Measurements from ENCODE around the gene TNNT1. TPM values are rescaled to one million over a fixed set of nuclear protein-coding genes. Genes with fewer than 3 reads are reported as not detected.
"Not testable (repeated sequence)": the region's sequence is repeated elsewhere in the genome, so short reads cannot be mapped to it uniquely, and the experiment has no call there.

Gene TNNT1
- total RNA-seq, 1 donor from 2014 or later, result 50.2 TPM

- intact Hi-C loops (cut with micrococcal nuclease), result no loop called here
- DNase-seq (no peak), ATAC-seq (no peak)
Observed at GRCh38 chr19:55172741-55173140, 23.7 kb upstream of the TNNT1 start.

- ATAC-seq; DNase-seq; intact Hi-C loops (cut with micrococcal nuclease): not testable (repeated sequence)
Observed at GRCh38 chr19:55172318-55172717, 23.3 kb upstream of the TNNT1 start.

GRCh38 chr19:55171440-55171839 is 22.4 kb upstream of the TNNT1 start:
- ATAC-seq, result no peak
- no peak for DNase-seq
- intact Hi-C loops (cut with micrococcal nuclease), result no loop called here

GRCh38 chr19:55169136-55169535 is 20.1 kb upstream of the TNNT1 start:
- intact Hi-C loops (cut with micrococcal nuclease), result no loop called here
- DNase-seq (peak; percentile 0), ATAC-seq (no peak)

GRCh38 chr19:55166530-55167268 is 17.7 kb upstream of the TNNT1 start, which contains the start of gene DNAAF3:
Gene DNAAF3 (minus strand): TSS chr19:55166613. CDS start chr19:55166413, 200 bp downstream.
- ATAC-seq (peak; percentile 96), DNase-seq (peak; percentile 94)
- intact Hi-C loops (cut with micrococcal nuclease), result no loop called here

GRCh38 chr19:55165952-55166529 is 17.0 kb upstream of the TNNT1 start:
- DNase-seq, result peak; percentile 73
- ATAC-seq, result peak; percentile 77
- intact Hi-C loops (cut with micrococcal nuclease), result no loop called here

- DNase-seq, result no peak
- intact Hi-C loops (cut with micrococcal nuclease), result no loop called here
- no peak for ATAC-seq
Observed at GRCh38 chr19:55161571-55162322, 12.7 kb upstream of the TNNT1 start.

- intact Hi-C loops (cut with micrococcal nuclease), result no loop called here
- DNase-seq (no peak), ATAC-seq (no peak)
Observed at GRCh38 chr19:55160986-55161365, 12.0 kb upstream of the TNNT1 start.

- intact Hi-C loops (cut with micrococcal nuclease), result no loop called here
- peak; percentile 49 for ATAC-seq
- DNase-seq, result peak; percentile 91
Observed at GRCh38 chr19:55160128-55160985, 11.4 kb upstream of the TNNT1 start.

GRCh38 chr19:55158848-55159749 is 10.1 kb upstream of the TNNT1 start:
- DNase-seq (peak; percentile 90), ATAC-seq (peak; percentile 69)
- intact Hi-C loops (cut with micrococcal nuclease), result no loop called here

GRCh38 chr19:55158423-55158822 is 9.4 kb upstream of the TNNT1 start:
- intact Hi-C loops (cut with micrococcal nuclease), result no loop called here
- DNase-seq, result no peak
- peak; percentile 1 for ATAC-seq

GRCh38 chr19:55157064-55157908 is 8.3 kb upstream of the TNNT1 start, which contains the start of gene TNNI3:
Gene TNNI3 (minus strand): TSS chr19:55157732. CDS start chr19:55157589, 143 bp downstream.
- intact Hi-C loops (cut with micrococcal nuclease), result no loop called here

GRCh38 chr19:55156202-55157063 is 7.4 kb upstream of the TNNT1 start:
- intact Hi-C loops (cut with micrococcal nuclease), result no loop called here
- ATAC-seq, result peak; percentile 36

More at GRCh38 chr19:55157064-55157908, 8.3 kb upstream of the TNNT1 start, which contains the start of gene TNNI3:
- DNase-seq, result peak; percentile 86
- ATAC-seq, result peak; percentile 63

GRCh38 chr19:55155784-55156183 is 6.8 kb upstream of the TNNT1 start:
- intact Hi-C loops (cut with micrococcal nuclease); DNase-seq; ATAC-seq: not testable (repeated sequence)

More at GRCh38 chr19:55156202-55157063, 7.4 kb upstream of the TNNT1 start:
- DNase-seq, result peak; percentile 81

- no peak for ATAC-seq
- intact Hi-C loops (cut with micrococcal nuclease), result no loop called here
- no peak for DNase-seq
Observed at GRCh38 chr19:55153652-55154264, 4.8 kb upstream of the TNNT1 start.

GRCh38 chr19:55152017-55152416 is 3.0 kb upstream of the TNNT1 start:
- intact Hi-C loops (cut with micrococcal nuclease), result no loop called here
- DNase-seq, result no peak
- no peak for ATAC-seq
